ENCODE measurements around the gene ERLEC1. TPM values are rescaled to one million over a fixed set of nuclear protein-coding genes. Genes with fewer than 3 reads are reported as not detected.

The ERLEC1 gene
- total RNA-seq, 3 donors from 2014 or later: 18.7 to 19.7 (median 19.7) TPM

- ATAC-seq (peak; percentile 96 to 97), DNase-seq (peak; percentile 75)
- no peaks in the 10 kb centered on the region for H3K27me3 Mint-ChIP-seq (ENCODE audit: low read depth)
- H3K36me3 Mint-ChIP-seq (ENCODE audit: insufficient read depth): peaks cover 17% of the 10 kb centered on the region
- no peaks in the 10 kb centered on the region for H3K9me3 Mint-ChIP-seq
- H3K4me1 Mint-ChIP-seq (ENCODE audit: low read depth): peaks cover 22% of the 10 kb centered on the region
- peak within 1 kb of the TSS; percentile 93 for H3K4me3 Mint-ChIP-seq
Measured at GRCh38 chr2:53767405-53768241, 19.2 kb upstream of the ERLEC1 start, which contains the start of gene CHAC2. CHAC2 (plus strand) TSS chr2:53767804; CDS start chr2:53767887, 83 bp downstream.

GRCh38 chr2:53768242-53768542 lies 18.7 kb upstream of the ERLEC1 start:
- Mint-ChIP-seq H3K4me1 (ENCODE audit: low read depth) (peaks cover 22% of the 10 kb centered on the region), H3K4me3 (peak overlapping the region; percentile 93), H3K9me3 (no peaks in the 10 kb centered on the region), H3K27me3 (ENCODE audit: low read depth) (no peaks in the 10 kb centered on the region), H3K36me3 (ENCODE audit: insufficient read depth) (peaks cover 13% of the 10 kb centered on the region)
- DNase-seq (no peak), ATAC-seq (peak in 1 of 2 donors; percentile 74)

- ATAC-seq: no peak
- peak overlapping the region; percentile 46 for H3K4me3 Mint-ChIP-seq
- H3K9me3 Mint-ChIP-seq: no peaks in the 10 kb centered on the region
- H3K27me3 Mint-ChIP-seq (ENCODE audit: low read depth): no peaks in the 10 kb centered on the region
- H3K36me3 Mint-ChIP-seq (ENCODE audit: insufficient read depth): peaks cover 13% of the 10 kb centered on the region
- peaks cover 24% of the 10 kb centered on the region for H3K4me1 Mint-ChIP-seq (ENCODE audit: low read depth)
- DNase-seq: no peak
Measured at GRCh38 chr2:53769318-53769945, 17.4 kb upstream of the ERLEC1 start.

GRCh38 chr2:53770264-53770663 lies 16.6 kb upstream of the ERLEC1 start:
- ATAC-seq: no peak
- H3K9me3 Mint-ChIP-seq: no peaks in the 10 kb centered on the region

GRCh38 chr2:53777134-53777533 lies 9.7 kb upstream of the ERLEC1 start:
- DNase-seq (no peak), ATAC-seq (no peak)
- H3K36me3 Mint-ChIP-seq (ENCODE audit: insufficient read depth): peaks cover 31% of the 10 kb centered on the region
- no peaks in the 10 kb centered on the region for H3K27me3 Mint-ChIP-seq (ENCODE audit: low read depth)
- no peak overlapping the region for H3K4me3 Mint-ChIP-seq
- no peaks in the 10 kb centered on the region for H3K9me3 Mint-ChIP-seq
- peaks cover 20% of the 10 kb centered on the region for H3K4me1 Mint-ChIP-seq (ENCODE audit: low read depth)

More at GRCh38 chr2:53770264-53770663, 16.6 kb upstream of the ERLEC1 start:
- DNase-seq: no peak
- peaks cover 10% of the 10 kb centered on the region for H3K36me3 Mint-ChIP-seq (ENCODE audit: insufficient read depth)
- no peaks in the 10 kb centered on the region for H3K27me3 Mint-ChIP-seq (ENCODE audit: low read depth)
- H3K4me3 Mint-ChIP-seq: peak overlapping the region; percentile 46
- H3K4me1 Mint-ChIP-seq (ENCODE audit: low read depth): peaks cover 24% of the 10 kb centered on the region

DNA sequence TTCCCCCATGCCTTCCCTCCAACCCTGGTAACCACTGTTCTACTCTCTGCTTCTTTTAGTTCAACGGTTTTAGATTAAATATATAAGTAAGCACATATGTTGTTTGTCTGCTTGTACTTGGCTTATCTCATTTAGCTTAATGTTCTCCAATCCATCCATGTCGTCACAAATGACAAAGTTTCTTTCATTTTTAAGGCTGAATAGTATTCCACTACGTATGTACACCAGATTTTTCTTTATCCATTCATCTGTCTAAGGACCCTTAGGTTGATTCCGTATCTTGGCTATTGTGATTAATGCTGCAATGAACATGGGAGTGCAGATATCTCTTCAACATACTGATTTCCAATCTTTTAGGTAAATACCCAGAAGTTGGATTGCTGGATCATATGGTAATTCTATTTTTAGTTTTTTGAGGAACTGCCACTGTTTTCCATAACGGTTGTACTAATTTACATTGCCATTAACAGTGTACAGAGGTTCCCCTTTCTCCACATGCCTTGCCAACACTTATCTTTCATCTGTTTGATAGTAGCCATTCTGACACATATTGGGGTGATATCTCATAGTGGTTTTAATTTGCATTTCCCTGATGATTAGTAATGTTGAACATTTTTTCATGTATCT lies 8.2 kb upstream of the ERLEC1 start:
- no peaks in the 10 kb centered on the region for H3K27me3 Mint-ChIP-seq (ENCODE audit: low read depth)
- DNase-seq (no peak), ATAC-seq (no peak)
- no peaks in the 10 kb centered on the region for H3K9me3 Mint-ChIP-seq
- H3K36me3 Mint-ChIP-seq (ENCODE audit: insufficient read depth): peaks cover 31% of the 10 kb centered on the region
- H3K4me1 Mint-ChIP-seq (ENCODE audit: low read depth): peaks cover 29% of the 10 kb centered on the region
- H3K4me3 Mint-ChIP-seq: no peak overlapping the region

GRCh38 chr2:53780056-53780455 lies 6.8 kb upstream of the ERLEC1 start:
- no peak for DNase-seq
- peaks cover 25% of the 10 kb centered on the region for H3K36me3 Mint-ChIP-seq (ENCODE audit: insufficient read depth)
- no peak for ATAC-seq
- H3K4me3 Mint-ChIP-seq: no peak overlapping the region
- H3K27me3 Mint-ChIP-seq (ENCODE audit: low read depth): no peaks in the 10 kb centered on the region
- H3K9me3 Mint-ChIP-seq: no peaks in the 10 kb centered on the region
- H3K4me1 Mint-ChIP-seq (ENCODE audit: low read depth): peaks cover 38% of the 10 kb centered on the region

DNA sequence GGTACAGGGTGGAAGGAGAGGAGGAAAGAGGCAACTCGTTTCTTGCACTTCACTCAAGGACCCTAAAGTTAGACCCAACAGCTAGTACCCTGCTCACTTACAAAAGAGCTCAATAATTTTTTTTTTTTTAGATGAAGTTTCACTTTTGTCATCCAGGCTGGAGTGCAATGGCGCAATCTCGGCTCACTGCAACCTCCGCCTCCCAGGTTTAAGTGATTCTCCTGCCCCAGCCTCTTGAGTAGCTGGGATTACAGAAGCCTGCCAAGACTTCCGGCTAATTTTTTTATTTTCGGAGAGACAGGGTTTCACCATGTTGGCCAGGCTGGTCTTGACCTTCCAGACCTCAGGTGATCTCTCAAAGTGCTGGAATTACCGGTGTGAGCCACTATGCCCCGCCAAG lies 4.2 kb upstream of the ERLEC1 start:
- H3K9me3 Mint-ChIP-seq: no peaks in the 10 kb centered on the region
- H3K4me1 Mint-ChIP-seq (ENCODE audit: low read depth): peaks cover 36% of the 10 kb centered on the region
- DNase-seq: no peak

GRCh38 chr2:53784436-53784835 lies 2.4 kb upstream of the ERLEC1 start:
- no peaks in the 10 kb centered on the region for H3K27me3 Mint-ChIP-seq (ENCODE audit: low read depth)
- H3K4me1 Mint-ChIP-seq (ENCODE audit: low read depth): peaks cover 41% of the 10 kb centered on the region
- ATAC-seq: no peak
- peak overlapping the region; percentile 100 for H3K4me3 Mint-ChIP-seq
- DNase-seq: no peak
- H3K36me3 Mint-ChIP-seq (ENCODE audit: insufficient read depth): peaks cover 18% of the 10 kb centered on the region
- H3K9me3 Mint-ChIP-seq: no peaks in the 10 kb centered on the region

More for the DNA sequence above, 4.2 kb upstream of the ERLEC1 start:
- no peak for ATAC-seq
- H3K27me3 Mint-ChIP-seq (ENCODE audit: low read depth): no peaks in the 10 kb centered on the region
- peaks cover 21% of the 10 kb centered on the region for H3K36me3 Mint-ChIP-seq (ENCODE audit: insufficient read depth)
- H3K4me3 Mint-ChIP-seq: no peak overlapping the region

DNA sequence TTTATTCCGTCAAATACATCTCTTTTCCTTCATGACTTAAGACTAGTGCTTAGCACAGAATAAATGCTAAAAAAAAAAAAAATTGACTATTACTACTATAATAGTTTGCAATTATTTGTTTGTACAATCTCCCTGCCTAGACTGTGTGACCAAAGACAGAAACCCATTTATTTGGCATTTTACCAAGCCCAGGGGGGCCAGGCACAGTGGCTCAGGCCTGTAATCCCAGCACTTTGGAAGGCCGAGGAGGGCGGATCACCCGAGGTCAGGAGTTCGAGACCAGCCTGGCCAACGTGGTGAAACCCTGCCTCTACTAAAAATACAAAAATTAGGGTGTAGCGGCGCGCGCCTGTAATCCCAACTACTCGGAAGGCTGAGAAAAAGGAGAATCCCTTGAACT lies 1.5 kb upstream of the ERLEC1 start:
- Mint-ChIP-seq H3K4me3 (peak overlapping the region; percentile 100), H3K27me3 (ENCODE audit: low read depth) (no peaks in the 10 kb centered on the region), H3K36me3 (ENCODE audit: insufficient read depth) (peaks cover 10% of the 10 kb centered on the region), H3K9me3 (no peaks in the 10 kb centered on the region), H3K4me1 (ENCODE audit: low read depth) (peaks cover 38% of the 10 kb centered on the region)
- ATAC-seq (no peak), DNase-seq (no peak)

DNA sequence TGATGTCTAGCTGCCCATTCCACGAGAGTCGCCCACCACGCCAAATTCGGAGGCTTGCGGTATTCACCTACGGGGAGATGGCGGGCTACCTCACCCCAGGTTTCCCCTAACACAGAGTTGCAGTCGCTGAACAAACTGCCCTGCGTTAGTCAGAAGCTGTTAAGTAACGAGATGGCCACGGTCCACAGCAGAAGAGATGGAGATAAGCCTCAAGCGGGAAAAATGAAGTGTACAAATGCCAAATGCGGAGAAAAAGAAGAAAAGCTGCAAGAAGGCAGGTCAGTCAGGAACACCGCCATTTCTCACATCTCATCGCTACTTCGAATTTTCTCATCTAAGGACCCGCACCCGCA lies 516 bp upstream of the ERLEC1 start:
- Mint-ChIP-seq H3K4me3 (peak overlapping the region; percentile 100), H3K9me3 (no peaks in the 10 kb centered on the region), H3K36me3 (ENCODE audit: insufficient read depth) (peaks cover 10% of the 10 kb centered on the region), H3K27me3 (ENCODE audit: low read depth) (no peaks in the 10 kb centered on the region), H3K4me1 (ENCODE audit: low read depth) (peaks cover 43% of the 10 kb centered on the region)
- ATAC-seq (peak; percentile 41 to 52), DNase-seq (peak; percentile 12)

DNA sequence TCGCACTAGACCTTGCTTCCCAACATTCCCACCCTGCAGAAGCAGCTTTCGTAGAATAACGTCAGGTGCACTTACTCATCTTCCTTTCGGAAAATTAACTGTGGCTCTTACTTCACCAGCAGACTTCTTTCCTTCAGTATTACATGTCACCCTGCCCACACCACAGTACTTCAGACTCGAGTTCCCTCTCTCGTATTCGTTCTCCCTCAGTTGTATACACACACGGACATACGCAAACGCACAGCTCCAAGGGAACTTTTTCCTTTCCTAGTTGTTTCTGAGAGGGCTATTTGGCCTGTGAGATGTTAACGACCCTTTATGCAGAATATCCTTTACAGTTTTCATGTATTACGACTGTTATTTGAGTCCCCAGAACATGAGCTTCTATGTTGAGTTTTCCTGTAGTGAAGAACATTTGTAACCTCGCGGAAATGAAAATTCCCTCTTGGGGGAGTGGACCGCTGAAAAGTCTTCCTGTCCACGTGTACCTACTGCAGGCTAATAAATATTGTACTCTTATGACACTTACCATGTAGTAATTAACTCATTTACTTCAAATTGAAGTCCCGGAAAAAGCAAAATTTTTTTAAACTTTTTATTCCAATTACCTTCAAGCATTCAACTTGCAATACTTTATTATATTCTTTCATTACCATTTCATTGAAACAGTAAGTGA lies 908 bp downstream of the ERLEC1 start:
- DNase-seq: no peak
- peak; percentile 29 to 47 for ATAC-seq
- no peaks in the 10 kb centered on the region for H3K9me3 Mint-ChIP-seq
- H3K4me3 Mint-ChIP-seq: peak overlapping the region; percentile 100
- peaks cover 5% of the 10 kb centered on the region for H3K36me3 Mint-ChIP-seq (ENCODE audit: insufficient read depth)
- no peaks in the 10 kb centered on the region for H3K27me3 Mint-ChIP-seq (ENCODE audit: low read depth)
- H3K4me1 Mint-ChIP-seq (ENCODE audit: low read depth): peaks cover 44% of the 10 kb centered on the region

DNA sequence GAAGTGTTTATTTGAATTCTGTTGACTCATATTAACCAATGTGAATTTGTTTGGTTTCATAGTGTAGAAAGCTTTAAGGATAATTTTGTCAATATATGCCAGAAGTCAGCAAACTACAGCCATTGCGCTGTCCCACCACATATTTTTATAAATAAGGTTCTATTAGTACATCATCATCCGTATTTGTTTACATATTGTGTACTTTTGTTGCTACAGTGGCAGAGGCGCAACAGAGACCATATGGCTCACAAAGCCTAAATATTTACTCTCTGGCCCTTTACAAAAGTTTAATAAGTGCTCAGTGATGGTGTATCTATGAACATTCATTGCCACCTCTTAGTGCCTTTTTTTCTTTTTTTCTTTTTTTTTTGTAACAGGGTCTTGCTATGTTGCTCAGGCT lies 6.4 kb downstream of the ERLEC1 start:
- Mint-ChIP-seq H3K9me3 (no peaks in the 10 kb centered on the region), H3K36me3 (ENCODE audit: insufficient read depth) (peaks cover 8% of the 10 kb centered on the region), H3K4me1 (ENCODE audit: low read depth) (peaks cover 18% of the 10 kb centered on the region), H3K4me3 (no peak overlapping the region), H3K27me3 (ENCODE audit: low read depth) (no peaks in the 10 kb centered on the region)
- no peak for DNase-seq
- ATAC-seq: no peak

DNA sequence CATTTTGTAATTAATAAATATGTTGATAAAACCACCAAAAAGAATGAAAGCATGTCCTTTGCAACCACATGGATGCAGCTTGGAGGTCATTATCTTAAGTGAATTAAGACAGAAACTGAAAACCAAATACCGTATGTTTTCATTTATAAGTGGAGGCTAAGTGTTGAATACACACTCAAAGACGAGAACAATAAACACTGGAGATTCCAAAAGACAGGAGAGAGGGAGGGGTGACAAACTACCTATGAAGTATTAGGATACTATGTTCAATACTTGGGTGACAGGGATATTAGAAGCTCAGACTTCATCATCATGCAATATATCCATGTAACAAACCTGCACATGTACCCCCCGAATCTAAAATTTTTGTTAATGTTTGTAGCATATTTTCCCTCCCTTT lies 7.0 kb downstream of the ERLEC1 start:
- peaks cover 13% of the 10 kb centered on the region for H3K4me1 Mint-ChIP-seq (ENCODE audit: low read depth)
- H3K36me3 Mint-ChIP-seq (ENCODE audit: insufficient read depth): peaks cover 8% of the 10 kb centered on the region
- DNase-seq (no peak), ATAC-seq (no peak)
- H3K27me3 Mint-ChIP-seq (ENCODE audit: low read depth): no peaks in the 10 kb centered on the region
- no peak overlapping the region for H3K4me3 Mint-ChIP-seq
- no peaks in the 10 kb centered on the region for H3K9me3 Mint-ChIP-seq

All from activated T-cell treated with anti-CD3 and anti-CD28 coated beads, Interleukin-2, amount 50 U/mL, for 4 hours (primary cell).